GM21576 (cell line): ENCODE results near the gene CYCS.

Experiments
- ATAC-seq: cut with Tn5 transposase; IDR thresholded peaks from one replicate; pipeline ENCODE4 v1.9.1; 2021; ENCODE audit warnings: mild to moderate bottlenecking, moderate library complexity; ENCODE audit not compliant: unreplicated experiment

Gene CYCS

GRCh38 chr7:25075459-25075858 is 49.6 kb downstream of the CYCS start:
- no peak for ATAC-seq

GRCh38 chr7:25073451-25073850 is 51.6 kb downstream of the CYCS start:
- ATAC-seq, result no peak
